Thyroid gland (tissue), 4 donors: ENCODE data around the gene FAM216B.

Experiments used
- CTCF ChIP-seq, 6 experiments: fragments of 200-600 bp in 3 of 6; fragments of 450-650 bp in 3 of 6; sonication (generic) in 3 of 6; IDR thresholded peaks; one replicate each; pipeline ENCODE4 v1.5.1; 2016 to 2019; ENCODE audit warnings: antibody characterized with exemption in 6 of 6, mild to moderate bottlenecking in 2 of 6, inconsistent platforms in 1 of 6, moderate library complexity in 1 of 6
- POLR2A ChIP-seq, 2 donors: fragments of 450-650 bp; IDR thresholded peaks; one replicate each; pipeline ENCODE4 v1.6.1; 2017; ENCODE audit warnings: antibody characterized with exemption in 2 of 2, mild to moderate bottlenecking in 2 of 2, moderate library complexity in 1 of 2

GRCh38 chr13:42788601-42789000 lies 7.2 kb downstream of the FAM216B start:
- TF ChIP-seq POLR2A (IDR thresholded peaks at IDR 0.05) (no peak), CTCF (IDR thresholded peaks at IDR 0.05) (no peak)
